H1 (cell line): ENCODE measurements around the gene ADNP. TPM values are rescaled to one million over a fixed set of nuclear protein-coding genes. Genes with fewer than 3 reads are reported as not detected.

Experiments
- CTCF ChIA-PET: fragments of 300-600 bp; sonication (Branson Sonifier 250); formaldehyde crosslinking; loops from one replicate; lab custom pipeline; 2021; ENCODE audit not compliant: partially characterized antibody; lab: Charles Lee
- POLR2A ChIA-PET: fragments of 300-600 bp; sonication (Branson Sonifier 250); formaldehyde crosslinking; loops from one replicate; lab custom pipeline; 2021; ENCODE audit warnings: inconsistent platforms; ENCODE audit not compliant: partially characterized antibody; lab: Charles Lee
- DNase-seq, 2 experiments: peaks; one replicate each; pipeline versions ENCODE4 v3.0.0 to v3.0.0-alpha.2; 2010 to 2022; ENCODE audit warnings: low spot score in 2 of 2, low read depth in 1 of 2, mixed read lengths in 1 of 2
- FAIRE-seq: peaks from 2 replicates; lab custom pipeline; 2011; peaks lifted over from hg19 to GRCh38; lab: Jason Lieb, UNC
- H2AFZ ChIP-seq: 2 replicates; pipeline ENCODE4 v1.8.1; 2012; ENCODE audit warnings: low read length, inconsistent platforms
- H2AK5ac ChIP-seq: 2 replicates; pipeline ENCODE4 v1.6.1; 2013; ENCODE audit warnings: low read depth, low read length
- H2BK120ac ChIP-seq: replicated peaks from 2 replicates; pipeline ENCODE3; 2013; ENCODE audit warnings: low read depth, low read length, inconsistent platforms
- H2BK12ac ChIP-seq: 2 replicates; pipeline ENCODE4 v1.6.1; 2013; ENCODE audit warnings: low read depth, low read length
- H2BK15ac ChIP-seq: 2 replicates; pipeline ENCODE4 v1.6.1; 2013; ENCODE audit warnings: low read length
- H2BK20ac ChIP-seq: 2 replicates; pipeline ENCODE4 v1.6.1; 2013; ENCODE audit warnings: low read length
- H2BK5ac ChIP-seq: 2 replicates; pipeline ENCODE4 v1.6.1; 2013; ENCODE audit warnings: low read depth, low read length
- H3K14ac ChIP-seq: 2 replicates; pipeline ENCODE4 v1.6.1; 2013; ENCODE audit warnings: inconsistent platforms; ENCODE audit not compliant: insufficient read length
- H3K18ac ChIP-seq: 2 replicates; pipeline ENCODE4 v1.6.1; 2013; ENCODE audit warnings: low read length; ENCODE audit errors: extremely low read depth
- H3K23ac ChIP-seq: 2 replicates; pipeline ENCODE4 v1.6.1; 2013; ENCODE audit warnings: inconsistent platforms; ENCODE audit not compliant: insufficient read length
- H3K23me2 ChIP-seq: 2 replicates; pipeline ENCODE4 v1.6.1; 2013; ENCODE audit warnings: low read depth, low read length
- H3K27ac ChIP-seq: 2 replicates; pipeline ENCODE4 v1.6.1; 2011; ENCODE audit warnings: low read depth, low read length, inconsistent platforms
- H3K27me3 ChIP-seq, 4 experiments: replicated peaks in 1 of 4; 1 replicate in 1 of 4; 2 replicates in 3 of 4; pipeline versions ENCODE4 v1.6.1 to v1.8.1; 2011 to 2013; ENCODE audit warnings: low read length in 3 of 4, mild to moderate bottlenecking in 3 of 4, inconsistent platforms in 2 of 4, mixed read lengths in 2 of 4, moderate library complexity in 1 of 4; ENCODE audit not compliant: control insufficient read depth in 3 of 4, insufficient read depth in 3 of 4; ENCODE audit errors: extremely low read depth in 1 of 4
- H3K36me3 ChIP-seq, 4 experiments: 2 replicates each; pipeline versions ENCODE4 v1.6.1 to v1.8.1; 2011 to 2013; ENCODE audit warnings: mild to moderate bottlenecking in 4 of 4, low read length in 3 of 4, moderate library complexity in 2 of 4, control low read depth in 1 of 4, inconsistent platforms in 1 of 4; ENCODE audit not compliant: insufficient read depth in 4 of 4, control insufficient read depth in 2 of 4
- H3K4ac ChIP-seq: replicated peaks from 2 replicates; pipeline ENCODE3; 2013; ENCODE audit warnings: low read length, low read depth, mixed read lengths, inconsistent platforms; ENCODE audit not compliant: insufficient read length
- H3K4me1 ChIP-seq, 4 experiments: replicated peaks in 1 of 4; 1 replicate in 1 of 4; 2 replicates in 3 of 4; pipeline versions ENCODE4 v1.6.1 to v1.8.1; 2011 to 2013; ENCODE audit warnings: low read length in 3 of 4, inconsistent platforms in 2 of 4, mixed read lengths in 1 of 4; ENCODE audit not compliant: insufficient read depth in 4 of 4, control insufficient read depth in 3 of 4
- H3K4me2 ChIP-seq, 2 experiments: 2 replicates each; pipeline versions ENCODE4 v1.6.1 to v1.8.1; 2011 to 2013; ENCODE audit warnings: low read depth in 2 of 2, low read length in 2 of 2, control low read depth in 1 of 2, inconsistent platforms in 1 of 2, mild to moderate bottlenecking in 1 of 2; ENCODE audit not compliant: insufficient read depth in 1 of 2
- H3K4me3 ChIP-seq, 4 experiments: fragments of 200-600, 300-600 bp in 1 of 4; sonication (generic), shearing (Covaris generic), sonication (Bioruptor Twin) in 1 of 4; 2 replicates each; pipeline versions ENCODE4 v1.5.1 to v1.8.1; 2011 to 2016; ENCODE audit warnings: low read length in 4 of 4, low read depth in 3 of 4, control low read depth in 2 of 4, inconsistent platforms in 2 of 4, mild to moderate bottlenecking in 2 of 4, mixed read lengths in 1 of 4, moderate library complexity in 1 of 4; ENCODE audit not compliant: insufficient read depth in 2 of 4; ENCODE audit errors: extremely low read depth in 1 of 4
- H3K56ac ChIP-seq: replicated peaks from 2 replicates; pipeline ENCODE3; 2013; ENCODE audit warnings: low read depth, mild to moderate bottlenecking, mixed read lengths, low read length, inconsistent platforms; ENCODE audit not compliant: insufficient read length
- H3K79me1 ChIP-seq: 2 replicates; pipeline ENCODE4 v1.6.1; 2013; ENCODE audit warnings: low read depth, low read length, control low read depth
- H3K79me2 ChIP-seq, 2 experiments: 2 replicates each; pipeline versions ENCODE4 v1.6.1 to v1.8.1; 2012 to 2013; ENCODE audit warnings: low read length in 2 of 2, mild to moderate bottlenecking in 2 of 2, inconsistent platforms in 1 of 2; ENCODE audit not compliant: insufficient read depth in 2 of 2, control insufficient read depth in 1 of 2
- H3K9ac ChIP-seq, 4 experiments: replicated peaks in 1 of 4; 1 replicate in 1 of 4; 2 replicates in 3 of 4; pipeline versions ENCODE4 v1.6.1 to v1.8.1; 2011 to 2013; ENCODE audit warnings: low read depth in 3 of 4, low read length in 3 of 4, control low read depth in 2 of 4, mild to moderate bottlenecking in 2 of 4, moderate library complexity in 2 of 4, inconsistent platforms in 1 of 4; ENCODE audit errors: extremely low read depth in 1 of 4
- H3K9me3 ChIP-seq, 2 experiments: 2 replicates each; pipeline versions ENCODE4 v1.6.1 to v1.8.1; 2012 to 2013; ENCODE audit warnings: mild to moderate bottlenecking in 2 of 2, moderate library complexity in 2 of 2, control low read depth in 1 of 2, inconsistent platforms in 1 of 2, low read depth in 1 of 2, low read length in 1 of 2, mixed read lengths in 1 of 2; ENCODE audit not compliant: insufficient read depth in 2 of 2
- H4K20me1 ChIP-seq, 2 experiments: replicated peaks in 1 of 2; 2 replicates each; pipeline versions ENCODE3 to v1.8.1; 2011 to 2013; ENCODE audit warnings: inconsistent platforms in 2 of 2, low read length in 2 of 2, mild to moderate bottlenecking in 1 of 2; ENCODE audit not compliant: insufficient read depth in 2 of 2, control insufficient read depth in 1 of 2
- H4K5ac ChIP-seq: 2 replicates; pipeline ENCODE4 v1.6.1; 2013; ENCODE audit warnings: low read length, low read depth, mixed read lengths, inconsistent platforms; ENCODE audit not compliant: insufficient read length
- H4K8ac ChIP-seq: 2 replicates; pipeline ENCODE4 v1.8.0; 2013; ENCODE audit warnings: mild to moderate bottlenecking, moderate library complexity, low read length, inconsistent platforms; ENCODE audit not compliant: insufficient read depth; ENCODE audit errors: extremely low read depth
- H4K91ac ChIP-seq: replicated peaks from 2 replicates; pipeline ENCODE3; 2013; ENCODE audit warnings: low read length, mixed read lengths, inconsistent platforms; ENCODE audit not compliant: insufficient read length
- CTBP2 ChIP-seq: IDR thresholded peaks from 2 replicates; pipeline ENCODE4 v1.7.0; 2011; ENCODE audit warnings: borderline replicate concordance, mild to moderate bottlenecking, moderate library complexity, mixed read lengths, low read length; ENCODE audit not compliant: insufficient read depth, insufficient read length
- POLR2AphosphoS5 ChIP-seq: IDR thresholded peaks from 2 replicates; pipeline ENCODE4 v1.6.1; 2011; ENCODE audit warnings: low read depth, low read length
- WGBS, 2 experiments: shearing (Covaris generic) in 1 of 2; methylation state at CpG; one replicate each; pipeline versions ENCODE4 v1.1.6 to v1.1.7; 2013 to 2015; ENCODE audit warnings: low lambda C conversion rate in 2 of 2, mixed read lengths in 2 of 2, inconsistent platforms in 1 of 2, low coverage in 1 of 2, missing lambda C conversion rate in 1 of 2; ENCODE audit not compliant: insufficient replicate concordance in 2 of 2, insufficient coverage in 1 of 2, insufficient read length in 1 of 2; ENCODE audit errors: extremely low coverage in 1 of 2, missing lambda C conversion rate in 1 of 2; 5-methylcytosine and 5-hydroxymethylcytosine counted together
- polyA plus RNA-seq, 7 experiments: library from polyadenylated mRNA; depleted of rRNA in 3 of 7; stranded (reverse) in 5 of 7; unstranded in 2 of 7; fragments of >200 nt in 5 of 7; fragments of 200-250 nt in 2 of 7; gene quantifications; 1 replicate in 5 of 7; 2 replicates in 1 of 7; 4 replicates in 1 of 7; pipeline versions ENCODE4 v1.2.1 to v1.2.3, GENCODE V29; 2011 to 2013; ENCODE audit warnings: missing spikeins in 2 of 7, mixed read lengths in 2 of 7
- total RNA-seq: library from RNA; stranded (reverse); fragmentation: NEBNext Ultra II Directional; extraction: Animal tissue kit (Norgen Biotek cat#: 25700); gene quantifications from 2 replicates; pipeline ENCODE4 v1.2.1, GENCODE V29; 2021

Gene ADNP
- total and polyA plus RNA-seq, 2 of the 8 experiments (the other 6 are each of a cell fraction or from before 2014, with no cell fraction given), result 31.6 to 123 TPM

DNA sequence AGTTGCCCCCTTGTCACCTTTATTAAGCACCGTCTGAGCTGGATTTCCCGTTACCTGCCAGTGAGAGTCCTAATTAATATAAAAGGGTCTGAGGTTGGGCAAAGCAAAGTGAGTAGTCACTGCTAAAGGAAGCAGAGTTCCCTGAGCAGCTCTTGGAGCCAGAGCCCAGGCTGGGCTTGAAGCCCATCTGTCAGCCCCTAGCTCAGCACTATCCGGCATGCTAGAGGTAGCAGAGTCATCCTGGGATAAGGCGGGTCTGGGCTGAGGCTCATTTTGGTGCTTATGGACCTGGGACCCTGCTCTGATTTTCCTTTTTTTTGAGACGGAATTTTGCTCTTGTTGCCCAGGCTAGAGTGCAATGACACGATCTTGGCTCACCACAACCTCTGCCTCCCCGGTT lies 46.2 kb downstream of the ADNP start:
- Histone ChIP-seq H2BK20ac (no peak overlapping the region), H3K14ac (no peak overlapping the region), H4K8ac (peak overlapping the region; percentile 11; the same call in 1 of the 2 replicates), H3K9ac (no peak overlapping the region; a peak in 1 of 7 replicates), H3K23me2 (no peaks in the 10 kb centered on the region), H2AK5ac (no peak overlapping the region), H4K5ac (no peak overlapping the region), H3K18ac (no peak overlapping the region), H3K56ac (no peak overlapping the region), H3K4ac (no peak overlapping the region), H2BK5ac (no peak overlapping the region), H2BK12ac (no peak overlapping the region), H3K4me3 (no peak overlapping the region), H4K91ac (no peak overlapping the region), H3K9me3 (no peaks in the 10 kb centered on the region), H3K4me2 (no peak overlapping the region), H2BK120ac (no peak overlapping the region), H3K36me3 (peaks cover 3 to 16% (median 7%) of the 10 kb centered on the region in 4 experiments; a peak in 4 of 8 replicates), H2AFZ (no peak overlapping the region), H4K20me1 (peaks cover 1 to 3% of the 10 kb centered on the region in 2 experiments), H3K79me1 (no peaks in the 10 kb centered on the region; the same call in 1 of the 2 replicates), H3K27me3 (no peaks in the 10 kb centered on the region), H2BK15ac (no peak overlapping the region), H3K27ac (no peak overlapping the region), H3K4me1 (no peaks in the 10 kb centered on the region), H3K79me2 (no peaks in the 10 kb centered on the region), H3K23ac (no peak overlapping the region)
- 84% methylated on average over 7 of the region's 7 CpGs; no CpG with 5 or more reads in 1 of the 2 experiments for WGBS, 2 experiments
- CTCF ChIA-PET, result interaction anchor here (0.6 to 3.4 kb wide), 7 partner anchors 13 to 92 kb away, joined by 3 to 8 read pairs (median 4); partner anchors contain the start of gene BCAS4
- POLR2A ChIA-PET, result interaction anchor here (0.5 to 9.7 kb wide), 13 partner anchors 8 to 86 kb away, joined by 3 to 87 read pairs (median 4); partner anchors contain the start of gene ADNP
- DNase-seq (no peak), FAIRE-seq (no peak)
- 0 out of 2 replicates have a peak, but pooled peaks have one; percentile 33 for TF ChIP-seq POLR2AphosphoS5
- no peak for TF ChIP-seq CTBP2
